HepG2 (cell line): ENCODE measurements around the gene CRIM1. TPM values are rescaled to one million over a fixed set of nuclear protein-coding genes. Genes with fewer than 3 reads are reported as not detected.

ENCODE experiments used
- GPBP1L1 ChIP-seq: sonication (generic); formaldehyde crosslinking; IDR thresholded peaks from 2 replicates; pipeline ENCODE4 v1.5.0; 2020; ENCODE audit warnings: mild to moderate bottlenecking, missing genetic modification reagents
- MED1 ChIP-seq: sonication (generic); formaldehyde crosslinking; IDR thresholded peaks from 2 replicates; pipeline ENCODE4 v1.4.0; 2020; ENCODE audit warnings: missing genetic modification reagents
- MXD1 ChIP-seq: sonication (generic); formaldehyde crosslinking; IDR thresholded peaks from 2 replicates; pipeline ENCODE4 v1.4.0; 2020; ENCODE audit warnings: mild to moderate bottlenecking, missing genetic modification reagents
- NCOR1 ChIP-seq: fragments of 200-600 bp; sonication (generic); IDR thresholded peaks from 2 replicates; pipeline ENCODE4 v1.7.0; 2017; ENCODE audit warnings: antibody characterized with exemption, low read length, borderline replicate concordance
- NFE2L1 ChIP-seq: sonication (generic); formaldehyde crosslinking; IDR thresholded peaks from 2 replicates; pipeline ENCODE4 v1.4.0; 2020; ENCODE audit warnings: missing genetic modification reagents, mild to moderate bottlenecking, borderline replicate concordance
- PCBP2 ChIP-seq: fragments of 200-400 bp; formaldehyde crosslinking; optimal IDR thresholded peaks from 2 replicates; pipeline ENCODE3; 2018; ENCODE audit warnings: low read length, low read depth; ENCODE audit not compliant: poor library complexity, severe bottlenecking
- PREB ChIP-seq: sonication (generic); formaldehyde crosslinking; IDR thresholded peaks from 2 replicates; pipeline ENCODE4 v1.4.0; 2020; ENCODE audit warnings: missing genetic modification reagents
- SALL1 ChIP-seq: sonication (generic); formaldehyde crosslinking; IDR thresholded peaks from 2 replicates; pipeline ENCODE4 v1.8.0; 2022; ENCODE audit warnings: mild to moderate bottlenecking, missing genetic modification reagents
- SATB2 ChIP-seq: sonication (generic); formaldehyde crosslinking; IDR thresholded peaks from 2 replicates; pipeline ENCODE4 v1.5.0; 2020; ENCODE audit warnings: missing genetic modification reagents
- THYN1 ChIP-seq: sonication (generic); formaldehyde crosslinking; IDR thresholded peaks from 2 replicates; pipeline ENCODE4 v1.8.1; 2023; ENCODE audit warnings: low read depth, mild to moderate bottlenecking, moderate library complexity, missing genetic modification reagents, borderline replicate concordance
- ZBTB8A ChIP-seq: sonication (generic); formaldehyde crosslinking; IDR thresholded peaks from 2 replicates; pipeline ENCODE4 v1.4.0; 2020; ENCODE audit warnings: mild to moderate bottlenecking, low read depth, missing genetic modification reagents, borderline replicate concordance
- ZNF496 ChIP-seq: sonication (generic); formaldehyde crosslinking; IDR thresholded peaks from 2 replicates; pipeline ENCODE4 v1.8.1; 2023; ENCODE audit warnings: mild to moderate bottlenecking, moderate library complexity, missing genetic modification reagents; ENCODE audit not compliant: insufficient replicate concordance
- ZNF639 ChIP-seq: conservative IDR thresholded peaks from 2 replicates; pipeline ENCODE4 v1.6.1; 2018; ENCODE audit warnings: missing genetic modification reagents
- ZNF790 ChIP-seq: sonication (generic); formaldehyde crosslinking; IDR thresholded peaks from 2 replicates; pipeline ENCODE4 v1.8.0; 2022; ENCODE audit warnings: missing genetic modification reagents, mild to moderate bottlenecking, borderline replicate concordance
- ZSCAN25 ChIP-seq: sonication (generic); formaldehyde crosslinking; IDR thresholded peaks from 2 replicates; pipeline ENCODE4 v1.8.0; 2022; ENCODE audit warnings: mild to moderate bottlenecking, missing genetic modification reagents
- polyA plus RNA-seq, 8 experiments: library from polyadenylated mRNA; depleted of rRNA in 3 of 8; stranded (reverse) in 7 of 8; unstranded in 1 of 8; fragments of >200 nt; fragmentation: Illumina TruSeq in 4 of 8; extraction: Trizol in 4 of 8; gene quantifications; 2 replicates each; pipeline versions ENCODE4 v1.2.1 to v1.2.3, GENCODE V29; 2011 to 2016; ENCODE audit warnings: low read depth in 4 of 8, missing spikeins in 1 of 8, mixed read lengths in 1 of 8; ENCODE audit not compliant: insufficient read depth in 1 of 8
- total RNA-seq, 5 experiments: library from RNA; depleted of rRNA; stranded (reverse); fragments of >200 nt; fragmentation: Illumina TruSeq; extraction: Trizol; gene quantifications; 2 replicates each; pipeline ENCODE4 v1.2.3, GENCODE V29; 2016; ENCODE audit warnings: low read depth in 1 of 5
- TF ChIP-seq, protein P1 (sequence below): sonication (generic); formaldehyde crosslinking; IDR thresholded peaks from 2 replicates; pipeline ENCODE4 v1.4.0; 2020; ENCODE audit warnings: mild to moderate bottlenecking, missing genetic modification reagents
- TF ChIP-seq, protein P2 (sequence below): sonication (generic); formaldehyde crosslinking; IDR thresholded peaks from 2 replicates; pipeline ENCODE4 v1.5.1; 2020; ENCODE audit warnings: mild to moderate bottlenecking, moderate library complexity, missing genetic modification reagents
- TF ChIP-seq, protein P3 (sequence below): sonication (generic); formaldehyde crosslinking; IDR thresholded peaks from 2 replicates; pipeline ENCODE4 v1.8.1; 2023; ENCODE audit warnings: missing genetic modification reagents, inconsistent platforms, borderline replicate concordance

The CRIM1 gene
- total and polyA plus RNA-seq, 2 of the 13 experiments (the other 11 are each of a cell fraction or from before 2014, with no cell fraction given): 39.1 to 69.9 TPM

DNA sequence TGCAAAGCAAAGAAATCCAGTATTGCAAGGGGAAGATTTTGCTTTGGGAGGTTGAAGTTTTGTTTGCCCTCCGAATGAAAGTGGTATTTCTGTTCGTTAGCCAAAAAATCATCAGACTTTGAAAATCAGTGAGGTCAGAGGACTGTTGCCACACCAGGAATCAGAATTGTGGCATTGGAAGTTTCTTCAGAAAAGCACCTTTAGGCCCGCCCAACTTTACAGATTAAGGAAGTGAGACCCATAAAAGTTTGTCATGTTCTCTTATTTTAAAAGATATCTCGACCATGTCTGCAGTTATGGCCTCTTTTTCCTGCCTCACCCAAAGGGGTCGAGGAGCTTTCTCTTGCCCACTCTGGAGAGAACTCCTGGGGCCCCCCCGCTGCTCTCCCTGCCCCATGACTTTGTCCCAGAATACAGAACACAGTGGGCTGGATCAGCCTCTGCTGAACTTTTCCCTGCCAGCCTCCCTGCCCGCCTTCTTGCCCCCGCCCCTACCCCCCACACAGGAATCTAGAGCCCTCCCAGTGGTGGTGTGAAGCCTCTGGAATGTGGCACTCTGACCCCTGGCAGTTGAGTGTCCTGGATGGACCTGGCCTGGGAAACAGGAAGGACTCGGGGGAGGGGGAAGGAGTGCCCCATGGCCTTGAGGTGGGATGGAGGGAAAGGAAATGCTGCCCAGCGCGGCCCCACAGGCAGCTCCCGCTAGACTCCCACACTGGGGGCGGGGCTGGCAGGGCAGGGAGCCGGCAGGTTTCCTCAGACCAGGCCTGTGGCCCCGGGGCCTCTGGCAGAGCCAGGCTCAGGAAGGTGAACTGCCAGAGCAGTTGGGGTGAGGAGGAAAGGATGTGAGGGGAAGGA is 25.3 kb downstream of the CRIM1 start (continued):
- TF ChIP-seq, protein P1, sequence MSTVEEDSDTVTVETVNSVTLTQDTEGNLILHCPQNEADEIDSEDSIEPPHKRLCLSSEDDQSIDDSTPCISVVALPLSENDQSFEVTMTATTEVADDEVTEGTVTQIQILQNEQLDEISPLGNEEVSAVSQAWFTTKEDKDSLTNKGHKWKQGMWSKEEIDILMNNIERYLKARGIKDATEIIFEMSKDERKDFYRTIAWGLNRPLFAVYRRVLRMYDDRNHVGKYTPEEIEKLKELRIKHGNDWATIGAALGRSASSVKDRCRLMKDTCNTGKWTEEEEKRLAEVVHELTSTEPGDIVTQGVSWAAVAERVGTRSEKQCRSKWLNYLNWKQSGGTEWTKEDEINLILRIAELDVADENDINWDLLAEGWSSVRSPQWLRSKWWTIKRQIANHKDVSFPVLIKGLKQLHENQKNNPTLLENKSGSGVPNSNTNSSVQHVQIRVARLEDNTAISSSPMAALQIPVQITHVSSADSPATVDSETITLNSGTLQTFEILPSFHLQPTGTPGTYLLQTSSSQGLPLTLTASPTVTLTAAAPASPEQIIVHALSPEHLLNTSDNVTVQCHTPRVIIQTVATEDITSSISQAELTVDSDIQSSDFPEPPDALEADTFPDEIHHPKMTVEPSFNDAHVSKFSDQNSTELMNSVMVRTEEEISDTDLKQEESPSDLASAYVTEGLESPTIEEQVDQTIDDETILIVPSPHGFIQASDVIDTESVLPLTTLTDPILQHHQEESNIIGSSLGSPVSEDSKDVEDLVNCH (CRISPR knock-in tag): no peak
- TF ChIP-seq MXD1 (CRISPR knock-in tag): peak; percentile 55; the same call in 1 of the 2 replicates
- TF ChIP-seq, protein P2, sequence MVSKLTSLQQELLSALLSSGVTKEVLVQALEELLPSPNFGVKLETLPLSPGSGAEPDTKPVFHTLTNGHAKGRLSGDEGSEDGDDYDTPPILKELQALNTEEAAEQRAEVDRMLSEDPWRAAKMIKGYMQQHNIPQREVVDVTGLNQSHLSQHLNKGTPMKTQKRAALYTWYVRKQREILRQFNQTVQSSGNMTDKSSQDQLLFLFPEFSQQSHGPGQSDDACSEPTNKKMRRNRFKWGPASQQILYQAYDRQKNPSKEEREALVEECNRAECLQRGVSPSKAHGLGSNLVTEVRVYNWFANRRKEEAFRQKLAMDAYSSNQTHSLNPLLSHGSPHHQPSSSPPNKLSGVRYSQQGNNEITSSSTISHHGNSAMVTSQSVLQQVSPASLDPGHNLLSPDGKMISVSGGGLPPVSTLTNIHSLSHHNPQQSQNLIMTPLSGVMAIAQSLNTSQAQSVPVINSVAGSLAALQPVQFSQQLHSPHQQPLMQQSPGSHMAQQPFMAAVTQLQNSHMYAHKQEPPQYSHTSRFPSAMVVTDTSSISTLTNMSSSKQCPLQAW: peak; percentile 96
- TF ChIP-seq SALL1 (CRISPR knock-in tag): peak; percentile 100
- no peak for TF ChIP-seq ZNF790 (CRISPR knock-in tag)
- TF ChIP-seq ZBTB8A (CRISPR knock-in tag): peak; percentile 78; the same call in 1 of the 2 replicates
- TF ChIP-seq NCOR1: peak; percentile 82
- TF ChIP-seq NFE2L1 (CRISPR knock-in tag): no peak
- TF ChIP-seq ZNF496 (CRISPR knock-in tag): no peak
- peak; percentile 49; the same call in 1 of the 2 replicates for TF ChIP-seq ZNF639
- peak; percentile 97 for TF ChIP-seq MED1
- peak; percentile 63; the same call in 1 of the 2 replicates for TF ChIP-seq SATB2 (CRISPR knock-in tag)
- TF ChIP-seq PCBP2: no peak
- TF ChIP-seq THYN1 (CRISPR knock-in tag): no peak
- TF ChIP-seq GPBP1L1 (CRISPR knock-in tag): no peak
- TF ChIP-seq PREB: no peak
- TF ChIP-seq, protein P3, sequence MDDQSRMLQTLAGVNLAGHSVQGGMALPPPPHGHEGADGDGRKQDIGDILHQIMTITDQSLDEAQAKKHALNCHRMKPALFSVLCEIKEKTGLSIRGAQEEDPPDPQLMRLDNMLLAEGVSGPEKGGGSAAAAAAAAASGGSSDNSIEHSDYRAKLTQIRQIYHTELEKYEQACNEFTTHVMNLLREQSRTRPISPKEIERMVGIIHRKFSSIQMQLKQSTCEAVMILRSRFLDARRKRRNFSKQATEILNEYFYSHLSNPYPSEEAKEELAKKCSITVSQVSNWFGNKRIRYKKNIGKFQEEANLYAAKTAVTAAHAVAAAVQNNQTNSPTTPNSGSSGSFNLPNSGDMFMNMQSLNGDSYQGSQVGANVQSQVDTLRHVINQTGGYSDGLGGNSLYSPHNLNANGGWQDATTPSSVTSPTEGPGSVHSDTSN (CRISPR knock-in tag): no peak
- TF ChIP-seq ZSCAN25 (CRISPR knock-in tag): peak; percentile 91
